Measurements from ENCODE around the gene C2orf49.

Gene C2orf49

DNA sequence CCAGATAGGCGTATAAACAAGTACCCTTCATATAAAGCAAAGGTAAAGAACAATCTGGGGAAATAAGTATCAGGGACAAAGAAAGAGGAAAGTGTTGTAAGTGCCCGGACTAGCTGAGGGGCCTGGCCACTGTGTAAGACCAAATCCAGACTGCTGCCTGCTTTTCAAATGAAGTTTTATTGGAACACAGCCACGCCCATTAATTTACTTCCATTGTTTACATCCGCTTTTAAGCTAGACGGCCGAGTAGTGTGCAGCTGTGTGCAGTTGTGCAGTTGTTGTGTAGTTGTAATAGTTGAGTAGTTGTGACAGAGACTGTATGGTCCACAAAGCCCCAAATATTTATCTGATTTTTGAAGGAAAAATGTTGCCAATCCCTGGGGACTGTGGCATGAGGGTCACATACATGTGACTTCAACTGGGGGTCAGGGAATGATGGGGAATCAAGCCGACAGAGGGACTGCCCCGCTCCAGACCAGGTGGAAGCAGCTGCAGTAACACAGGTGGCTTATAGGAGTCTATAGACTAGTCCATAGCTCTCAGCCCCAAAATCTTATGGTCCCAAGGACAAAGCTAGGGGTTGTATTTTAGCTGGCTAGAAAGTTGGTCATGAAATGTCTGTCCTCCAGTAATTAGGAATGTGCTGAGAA is 31.5 kb downstream of the C2orf49 start:
- no peak for TF ChIP-seq ARNTL (CRISPR knock-in tag; IDR thresholded peaks at IDR 0.05; ENCODE audit: borderline replicate concordance, low read depth)
- TF ChIP-seq TOX (CRISPR knock-in tag; IDR thresholded peaks at IDR 0.05; ENCODE audit: borderline replicate concordance) = no peak
- TF ChIP-seq, protein P1, sequence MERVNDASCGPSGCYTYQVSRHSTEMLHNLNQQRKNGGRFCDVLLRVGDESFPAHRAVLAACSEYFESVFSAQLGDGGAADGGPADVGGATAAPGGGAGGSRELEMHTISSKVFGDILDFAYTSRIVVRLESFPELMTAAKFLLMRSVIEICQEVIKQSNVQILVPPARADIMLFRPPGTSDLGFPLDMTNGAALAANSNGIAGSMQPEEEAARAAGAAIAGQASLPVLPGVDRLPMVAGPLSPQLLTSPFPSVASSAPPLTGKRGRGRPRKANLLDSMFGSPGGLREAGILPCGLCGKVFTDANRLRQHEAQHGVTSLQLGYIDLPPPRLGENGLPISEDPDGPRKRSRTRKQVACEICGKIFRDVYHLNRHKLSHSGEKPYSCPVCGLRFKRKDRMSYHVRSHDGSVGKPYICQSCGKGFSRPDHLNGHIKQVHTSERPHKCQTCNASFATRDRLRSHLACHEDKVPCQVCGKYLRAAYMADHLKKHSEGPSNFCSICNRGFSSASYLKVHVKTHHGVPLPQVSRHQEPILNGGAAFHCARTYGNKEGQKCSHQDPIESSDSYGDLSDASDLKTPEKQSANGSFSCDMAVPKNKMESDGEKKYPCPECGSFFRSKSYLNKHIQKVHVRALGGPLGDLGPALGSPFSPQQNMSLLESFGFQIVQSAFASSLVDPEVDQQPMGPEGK (CRISPR knock-in tag; IDR thresholded peaks at IDR 0.05; ENCODE audit: borderline replicate concordance) = no peak
- TF ChIP-seq PPARA (CRISPR knock-in tag; IDR thresholded peaks at IDR 0.05; ENCODE audit: borderline replicate concordance) = no peak
- ATAC-seq = no peak

DNA sequence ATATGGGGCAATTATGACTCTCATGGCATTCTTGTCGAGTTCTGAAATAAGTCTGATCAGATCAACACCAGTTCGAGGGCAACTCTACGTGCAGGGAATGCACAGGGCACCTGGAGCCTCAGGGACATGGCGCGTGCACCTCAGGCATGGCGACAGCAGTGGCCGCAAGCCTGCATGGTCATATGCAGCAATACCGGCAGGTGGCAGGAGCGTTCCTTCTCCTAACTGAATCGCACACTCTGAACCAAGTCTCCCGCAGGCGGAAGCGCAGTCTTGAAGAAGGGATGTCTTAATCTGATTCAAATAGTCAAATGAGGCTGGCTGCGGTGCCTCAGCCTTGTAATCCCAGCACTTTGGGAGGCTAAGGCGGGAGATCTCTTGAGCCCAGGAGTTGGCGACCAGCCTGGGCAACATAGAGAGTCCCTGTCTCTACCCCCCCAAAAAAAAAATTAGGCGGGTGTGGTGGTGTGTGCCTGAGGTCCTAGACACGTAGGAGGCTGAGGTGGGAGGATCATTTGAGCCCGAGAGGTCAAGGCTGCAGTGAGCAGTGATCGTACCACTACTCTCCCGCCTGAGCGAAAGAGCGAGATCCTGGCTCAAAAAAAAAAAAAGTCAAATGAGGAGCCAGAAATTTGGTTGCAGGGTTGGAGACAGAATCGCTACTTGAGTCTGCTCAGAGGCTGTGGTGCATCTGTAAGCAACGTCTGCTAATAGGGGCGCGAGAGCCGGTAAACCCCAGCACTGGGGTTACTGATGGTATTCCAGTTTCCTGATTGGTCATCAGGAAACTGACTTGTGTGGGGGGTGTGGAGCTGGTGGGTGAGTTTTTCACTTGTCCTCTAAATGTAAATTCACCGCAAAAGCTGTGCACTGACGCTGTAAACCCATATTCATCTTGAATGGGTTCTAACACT is 32.7 kb downstream of the C2orf49 start:
- no peak for TF ChIP-seq CSRNP3 (CRISPR knock-in tag; IDR thresholded peaks at IDR 0.05)
- no peak for TF ChIP-seq ZNF565 (CRISPR knock-in tag; conservative IDR thresholded peaks at IDR 0.05; ENCODE audit: low read depth)
- no peak for TF ChIP-seq GLIS3 (CRISPR knock-in tag; IDR thresholded peaks at IDR 0.05)
- TF ChIP-seq SNAI2 (CRISPR knock-in tag; IDR thresholded peaks at IDR 0.05) = no peak
- no peak for TF ChIP-seq TSHZ2 (CRISPR knock-in tag; IDR thresholded peaks at IDR 0.05)
- TF ChIP-seq ZFP3 (CRISPR knock-in tag; IDR thresholded peaks at IDR 0.05) = no peak
- no peak for TF ChIP-seq OSR1 (CRISPR knock-in tag; IDR thresholded peaks at IDR 0.05)
- TF ChIP-seq, protein P1 (CRISPR knock-in tag; IDR thresholded peaks at IDR 0.05; ENCODE audit: borderline replicate concordance) = no peak
- no peak for TF ChIP-seq POU6F1 (CRISPR knock-in tag; IDR thresholded peaks at IDR 0.05; ENCODE audit: borderline replicate concordance, low read depth)
- no peak for TF ChIP-seq PPARA (CRISPR knock-in tag; IDR thresholded peaks at IDR 0.05; ENCODE audit: borderline replicate concordance)
- TF ChIP-seq ZFP30 (CRISPR knock-in tag; IDR thresholded peaks at IDR 0.05) = no peak
- TF ChIP-seq CSDC2 (CRISPR knock-in tag; IDR thresholded peaks at IDR 0.05) = no peak
- TF ChIP-seq TOX (CRISPR knock-in tag; IDR thresholded peaks at IDR 0.05; ENCODE audit: borderline replicate concordance) = no peak
- TF ChIP-seq ZNF8 (CRISPR knock-in tag; IDR thresholded peaks at IDR 0.05) = no peak
- no peak for TF ChIP-seq RARB (CRISPR knock-in tag; IDR thresholded peaks at IDR 0.05)
- no peak for TF ChIP-seq BACH2 (CRISPR knock-in tag; IDR thresholded peaks at IDR 0.05; ENCODE audit: borderline replicate concordance)
- TF ChIP-seq TCF4 (CRISPR knock-in tag; IDR thresholded peaks at IDR 0.05; ENCODE audit: borderline replicate concordance) = no peak
- TF ChIP-seq ARNTL (CRISPR knock-in tag; IDR thresholded peaks at IDR 0.05; ENCODE audit: borderline replicate concordance, low read depth) = no peak
- TF ChIP-seq ISL1 (CRISPR knock-in tag; IDR thresholded peaks at IDR 0.05) = no peak
- no peak for TF ChIP-seq ZNF70 (CRISPR knock-in tag; IDR thresholded peaks at IDR 0.05)
- ATAC-seq = peak; percentile 99

Measured in SK-N-SH treated with all-trans-retinoic acid at 6 μM for 48 hours (cell line).